ENCODE measurements around the gene CDK2AP2. TPM values are rescaled to one million over a fixed set of nuclear protein-coding genes. Genes with fewer than 3 reads are reported as not detected.
A peak's percentile ranks its signal among the peaks of the same experiment; 100 is the strongest.

The CDK2AP2 gene
- total and polyA plus RNA-seq, 2 of the 8 experiments (the other 6 are each of a cell fraction or from before 2014, with no cell fraction given): 49.6 to 65.1 TPM

DNA sequence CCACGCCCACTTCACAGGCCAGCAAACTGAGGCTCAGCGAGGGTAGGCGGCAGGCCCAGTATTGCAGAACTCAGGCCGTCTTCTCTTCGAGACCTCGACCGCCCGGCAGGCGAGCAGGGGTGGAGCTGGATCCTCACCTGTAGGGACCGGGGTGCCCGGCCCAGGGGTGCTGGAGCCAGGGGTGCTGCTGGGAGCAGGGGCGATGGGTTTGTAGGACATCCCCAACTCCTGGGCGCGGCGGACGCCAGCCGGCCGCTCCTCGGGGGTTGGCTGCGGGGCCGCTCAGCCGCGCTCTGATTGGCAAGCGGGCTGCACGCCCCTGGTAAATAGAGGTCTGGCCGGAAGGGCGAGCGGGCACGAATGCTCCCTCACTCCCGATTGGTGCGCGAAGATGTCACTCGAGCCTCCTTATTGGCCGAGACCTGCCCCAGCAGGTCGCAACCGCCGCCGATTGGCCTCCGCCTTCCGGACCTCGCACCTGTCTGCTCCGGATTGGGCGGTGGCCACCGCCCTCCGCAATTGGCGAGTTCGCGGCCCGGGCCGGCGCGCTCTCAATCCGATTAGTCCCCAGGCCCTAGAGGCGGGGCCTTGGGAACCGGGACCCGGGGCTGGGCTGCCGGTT, at the start of gene CDK2AP2 (continued):
- TF ChIP-seq, protein P1, sequence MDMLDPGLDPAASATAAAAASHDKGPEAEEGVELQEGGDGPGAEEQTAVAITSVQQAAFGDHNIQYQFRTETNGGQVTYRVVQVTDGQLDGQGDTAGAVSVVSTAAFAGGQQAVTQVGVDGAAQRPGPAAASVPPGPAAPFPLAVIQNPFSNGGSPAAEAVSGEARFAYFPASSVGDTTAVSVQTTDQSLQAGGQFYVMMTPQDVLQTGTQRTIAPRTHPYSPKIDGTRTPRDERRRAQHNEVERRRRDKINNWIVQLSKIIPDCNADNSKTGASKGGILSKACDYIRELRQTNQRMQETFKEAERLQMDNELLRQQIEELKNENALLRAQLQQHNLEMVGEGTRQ (IDR thresholded peaks at IDR 0.05; ENCODE audit: low read length): no peak
- TF ChIP-seq SIN3A (conservative IDR thresholded peaks at IDR 0.05 in 1 of 2, IDR thresholded peaks at IDR 0.05 in 1 of 2; ENCODE audit: low read depth in 1 of 2, low read length in 2 of 2) (peak in 1 of 2 experiments; percentile 34; a peak in 1 of 4 replicates), EP300 (IDR thresholded peaks at IDR 0.05; ENCODE audit: borderline replicate concordance in 1 of 2, low read depth in 2 of 2, low read length in 2 of 2) (no peak), POLR2A (IDR thresholded peaks at IDR 0.05; ENCODE audit: control extremely low read depth in 1 of 2, low read depth in 2 of 2, low read length in 2 of 2) (peak in 1 of 2 experiments; percentile 89; a peak in 2 of 3 replicates), RAD21 (IDR thresholded peaks at IDR 0.05 in 1 of 2, conservative IDR thresholded peaks at IDR 0.05 in 1 of 2; ENCODE audit: low read depth in 2 of 2, low read length in 2 of 2) (no peak)
